ENCODE data around the gene SLC2A9.

- TF ChIP-seq EP300 (IDR thresholded peaks at IDR 0.05; ENCODE audit: borderline replicate concordance) (no peak), NFIC (IDR thresholded peaks at IDR 0.05) (no peak), TEAD4 (IDR thresholded peaks at IDR 0.05) (no peak), TCF12 (IDR thresholded peaks at IDR 0.05; ENCODE audit: low read depth) (no peak), RAD21 (IDR thresholded peaks at IDR 0.05; ENCODE audit: low read depth) (no peak), TAF1 (IDR thresholded peaks at IDR 0.05; ENCODE audit: low read depth) (no peak)
- TF ChIP-seq, protein P1, sequence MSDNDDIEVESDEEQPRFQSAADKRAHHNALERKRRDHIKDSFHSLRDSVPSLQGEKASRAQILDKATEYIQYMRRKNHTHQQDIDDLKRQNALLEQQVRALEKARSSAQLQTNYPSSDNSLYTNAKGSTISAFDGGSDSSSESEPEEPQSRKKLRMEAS (IDR thresholded peaks at IDR 0.05): no peak
These were observed 21.2 kb downstream of the SLC2A9 start for GRCh38 chr4:9999956-10000561.
